Stimulated activated CD4-positive, alpha-beta T cell treated with anti-CD3 and anti-CD28 coated beads, Interleukin-1b, Interleukin-23, amount 100 ng/mL, for 1 hour (primary cell): ENCODE measurements around the gene RNPEPL1.

Experiments
- DNase-seq, 2 donors: peaks; one replicate each; pipeline ENCODE4 v3.0.0-alpha.2; 2020; ENCODE audit warnings: low read depth in 2 of 2

Gene RNPEPL1

GRCh38 chr2:240591784-240592183, 23.5 kb downstream of the RNPEPL1 start:
- no peak for DNase-seq

DNA sequence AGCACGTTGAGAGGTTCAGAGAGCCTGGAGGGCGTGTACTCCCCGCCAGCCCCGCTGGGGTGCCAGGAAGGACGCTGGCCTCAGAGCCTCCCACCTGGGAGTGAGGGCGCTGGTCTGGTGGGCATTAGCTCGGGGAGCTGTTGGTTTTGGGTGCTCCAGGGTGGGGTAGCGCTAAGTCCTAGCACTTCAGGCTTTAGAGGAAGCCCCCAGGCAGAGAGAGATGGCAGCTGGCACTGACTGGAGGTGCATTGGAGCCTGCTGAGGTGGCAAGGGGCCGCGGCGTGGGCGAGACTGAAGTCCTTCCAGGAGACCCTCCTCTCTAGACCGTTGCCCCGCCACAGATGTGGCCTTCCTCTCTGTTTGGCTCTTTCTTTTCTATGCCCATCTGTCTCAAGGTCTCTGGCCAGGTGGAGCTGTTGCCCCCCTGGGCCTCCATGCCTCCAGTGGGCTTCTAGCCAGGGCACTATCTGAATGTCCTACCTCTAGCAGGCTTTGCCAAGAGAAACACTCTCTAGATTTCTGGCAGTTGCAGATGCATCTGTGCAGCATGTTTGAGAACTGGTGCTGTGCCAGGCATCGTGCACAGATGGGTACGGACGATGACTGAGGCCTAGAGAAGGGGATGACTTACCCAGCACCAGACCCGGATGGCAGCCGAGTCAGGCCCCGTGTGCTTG, 24.9 kb downstream of the RNPEPL1 start:
- no peak for DNase-seq

GRCh38 chr2:240593703-240594451, 25.6 kb downstream of the RNPEPL1 start:
- DNase-seq: no peak

GRCh38 chr2:240594511-240595380, 26.5 kb downstream of the RNPEPL1 start:
- DNase-seq: no peak

DNA sequence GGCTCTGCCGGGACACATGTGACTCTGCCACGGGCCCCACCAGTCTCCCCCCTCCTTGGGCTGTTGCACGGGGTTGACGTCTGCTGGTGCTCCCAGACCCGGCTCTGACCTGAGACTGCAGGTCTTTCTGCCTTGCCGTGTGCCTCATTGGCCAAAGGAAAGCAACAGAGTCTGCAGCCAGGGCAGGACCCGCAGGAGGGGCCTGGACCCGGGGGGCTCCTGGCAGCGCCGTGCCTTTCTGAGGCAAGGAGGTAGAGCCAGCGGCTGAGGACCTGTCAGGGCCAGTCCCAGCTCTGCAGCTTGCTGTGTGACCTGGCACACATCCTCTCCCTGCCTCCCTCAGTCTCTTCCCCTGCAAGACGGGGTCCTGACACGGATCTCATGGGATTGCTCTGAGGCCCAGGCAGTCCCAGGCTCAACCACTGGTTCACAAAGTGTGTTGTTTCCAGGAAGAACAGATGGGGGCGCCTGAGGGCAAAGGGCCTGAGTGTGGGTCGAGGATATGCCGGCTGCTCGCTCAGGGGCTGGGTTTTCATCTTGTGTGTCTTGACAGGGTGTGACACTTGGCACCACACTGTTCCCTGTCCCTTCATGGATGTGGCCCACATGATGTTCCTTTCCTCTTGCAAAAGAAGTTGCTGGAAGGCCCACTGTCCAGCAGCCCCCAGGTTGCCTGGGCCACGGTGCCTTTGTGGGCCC, 27.2 kb downstream of the RNPEPL1 start:
- no peak for DNase-seq

DNA sequence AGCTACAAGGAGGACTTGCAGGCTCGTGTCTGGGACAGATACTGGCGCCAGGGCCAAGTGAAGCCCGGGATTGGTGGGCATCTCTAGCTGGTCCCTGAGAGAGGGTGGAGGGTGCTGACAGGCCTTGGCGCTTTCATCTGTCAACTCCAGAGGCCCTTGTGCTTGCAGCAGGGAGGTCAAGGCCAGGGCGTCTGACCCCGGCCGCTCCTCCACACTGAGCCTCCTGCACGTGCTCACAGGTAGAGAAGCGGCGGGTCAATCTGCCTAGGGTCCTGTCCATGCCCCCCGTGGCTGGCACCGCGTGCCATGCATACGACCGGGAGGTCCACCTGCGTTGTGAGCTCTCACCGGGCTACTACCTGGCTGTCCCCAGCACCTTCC, 27.8 kb downstream of the RNPEPL1 start:
- DNase-seq: no peak

GRCh38 chr2:240596491-240596931, 28.2 kb downstream of the RNPEPL1 start:
- no peak for DNase-seq

DNA sequence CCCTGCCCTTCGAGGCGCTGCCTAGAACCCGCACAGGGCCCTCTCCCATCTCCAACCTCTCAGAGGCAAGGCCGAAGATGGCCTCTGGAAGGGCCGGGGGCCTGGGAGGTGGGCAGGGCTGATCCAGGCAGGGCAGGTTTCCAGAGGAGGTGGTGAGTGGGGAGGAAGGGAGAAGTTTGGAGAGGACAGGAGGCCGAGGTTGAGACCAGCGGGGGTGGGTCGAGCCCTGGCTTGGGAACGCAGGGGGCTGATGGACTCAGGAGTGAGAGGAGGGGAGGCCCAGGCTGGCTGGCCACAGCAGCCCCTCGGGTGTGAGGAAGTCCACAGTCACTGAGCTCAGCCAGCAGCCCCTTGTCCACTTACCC, 28.8 kb downstream of the RNPEPL1 start:
- no peak for DNase-seq

DNA sequence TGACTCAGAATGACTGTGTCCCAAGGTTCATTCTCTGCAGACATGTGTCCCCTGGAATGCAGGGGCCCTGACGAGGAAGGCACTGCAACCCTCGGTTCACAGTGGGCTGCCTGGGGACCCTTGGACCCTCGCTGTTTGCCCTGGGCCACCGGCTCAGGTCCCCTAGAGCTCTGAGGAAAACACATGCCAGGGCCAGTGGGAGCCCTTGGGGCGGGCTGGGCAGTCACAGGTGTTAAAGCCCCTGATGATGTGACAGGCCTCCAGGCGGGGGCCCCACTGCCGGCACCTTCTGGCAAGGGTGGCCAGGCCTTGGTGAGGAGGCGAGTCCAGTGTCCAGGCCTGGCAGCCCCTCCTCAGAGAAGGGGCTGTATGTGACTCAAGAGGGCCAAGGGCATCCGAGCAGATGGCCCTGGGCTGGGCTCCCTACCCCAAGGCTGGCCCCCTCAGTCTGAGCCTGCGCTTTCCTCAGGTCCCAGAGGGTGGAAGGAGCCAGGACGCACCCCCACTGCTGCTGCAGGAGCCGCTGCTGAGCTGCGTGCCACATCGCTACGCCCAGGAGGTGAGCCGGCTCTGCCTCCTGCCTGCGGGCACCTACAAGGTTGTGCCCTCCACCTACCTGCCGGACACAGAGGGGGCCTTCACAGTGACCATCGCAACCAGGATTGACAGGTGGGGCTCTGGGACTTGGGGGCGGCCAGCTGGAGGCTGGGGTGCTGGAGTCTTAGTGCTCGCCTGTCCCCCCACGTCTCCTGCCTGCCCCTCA, 29.3 kb downstream of the RNPEPL1 start:
- DNase-seq: no peak

DNA sequence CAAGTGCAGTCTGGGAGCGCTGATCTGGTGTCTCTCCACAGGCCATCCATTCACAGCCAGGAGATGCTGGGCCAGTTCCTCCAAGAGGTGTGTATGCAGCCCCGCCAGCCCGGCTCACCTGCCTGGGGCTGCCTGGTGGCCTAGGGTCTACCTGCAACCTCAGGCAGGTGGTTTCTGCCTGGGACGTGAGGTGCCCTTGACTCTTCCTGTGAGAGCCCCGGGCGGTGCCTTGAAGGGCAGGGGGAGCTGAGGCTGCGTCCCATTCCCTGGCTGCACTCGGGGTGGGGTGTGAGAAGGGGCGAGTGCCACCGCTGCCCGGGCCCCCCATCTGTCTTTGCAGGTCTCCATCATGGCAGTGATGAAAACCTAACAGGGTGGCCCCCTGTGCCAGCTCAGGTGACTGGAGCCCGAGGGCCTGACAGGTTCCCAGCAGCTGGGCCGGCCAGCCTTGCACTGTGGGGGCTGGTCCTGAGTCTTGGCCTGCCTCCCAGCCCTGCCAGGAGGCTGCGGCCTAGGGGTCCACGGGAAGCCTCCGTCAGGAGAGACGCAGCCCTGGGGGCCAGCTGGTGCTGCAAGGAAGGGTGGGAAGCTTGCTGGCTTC, 30.1 kb downstream of the RNPEPL1 start:
- no peak for DNase-seq

GRCh38 chr2:240599141-240599583, 30.9 kb downstream of the RNPEPL1 start:
- no peak for DNase-seq

- DNase-seq: no peak
Observed at GRCh38 chr2:240600451-240600961, 32.2 kb downstream of the RNPEPL1 start.

- no peak for DNase-seq
Observed at GRCh38 chr2:240601061-240601830, 33.0 kb downstream of the RNPEPL1 start.

DNA sequence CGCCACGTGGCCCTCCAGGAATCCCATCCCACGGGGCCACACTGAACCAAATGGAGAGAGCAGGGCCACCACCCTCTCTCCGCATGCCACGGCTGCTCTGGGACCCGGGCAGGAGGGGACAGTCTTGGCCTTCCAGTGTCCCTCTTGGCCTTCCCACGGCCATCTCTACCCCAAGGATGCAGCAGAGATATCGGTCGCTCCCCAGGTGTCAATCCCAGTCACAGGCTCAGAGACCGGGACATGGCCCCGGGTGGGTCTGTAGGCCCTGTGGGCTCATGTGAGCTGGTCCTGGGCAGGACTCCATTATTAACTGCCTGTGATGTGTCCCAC, 33.5 kb downstream of the RNPEPL1 start:
- no peak for DNase-seq

GRCh38 chr2:240602266-240603050, 34.2 kb downstream of the RNPEPL1 start:
- no peak for DNase-seq

DNA sequence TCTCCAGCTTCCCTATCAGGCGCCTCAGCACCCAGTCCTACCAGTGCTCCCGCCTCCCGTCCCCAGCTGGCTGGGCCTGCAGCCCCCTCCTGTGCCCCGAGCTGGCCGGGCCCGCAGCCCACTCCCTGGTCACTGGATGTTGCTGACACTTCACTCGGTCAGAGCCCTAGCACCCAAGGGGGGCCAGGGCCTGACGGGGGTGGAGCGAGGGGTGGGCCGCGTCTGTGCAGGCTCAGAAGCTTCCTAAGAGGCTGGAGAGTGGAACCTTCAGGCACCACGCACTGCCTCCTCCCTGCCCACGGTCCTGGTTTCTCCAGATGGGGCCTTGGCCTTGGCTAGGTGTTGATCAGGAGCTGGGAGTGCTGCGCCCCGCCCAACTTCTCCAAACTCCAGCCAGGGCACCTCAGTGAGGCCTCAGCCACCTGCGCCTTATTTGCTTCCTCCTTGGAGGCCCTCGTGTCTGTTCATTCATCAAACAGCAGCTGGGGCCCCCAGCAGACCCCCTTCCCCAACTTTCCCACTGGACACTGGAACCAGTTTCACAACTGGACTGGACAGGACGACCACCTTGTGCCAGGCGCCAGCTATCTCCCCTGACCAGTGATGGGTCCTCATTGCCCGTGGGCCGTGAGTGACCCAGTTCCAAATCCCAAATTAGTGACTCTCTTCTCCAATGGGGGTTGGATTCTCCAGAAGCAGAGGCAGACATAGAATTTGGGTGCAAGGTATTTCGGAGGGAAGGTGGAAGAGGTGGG, 35.0 kb downstream of the RNPEPL1 start:
- no peak for DNase-seq

DNA sequence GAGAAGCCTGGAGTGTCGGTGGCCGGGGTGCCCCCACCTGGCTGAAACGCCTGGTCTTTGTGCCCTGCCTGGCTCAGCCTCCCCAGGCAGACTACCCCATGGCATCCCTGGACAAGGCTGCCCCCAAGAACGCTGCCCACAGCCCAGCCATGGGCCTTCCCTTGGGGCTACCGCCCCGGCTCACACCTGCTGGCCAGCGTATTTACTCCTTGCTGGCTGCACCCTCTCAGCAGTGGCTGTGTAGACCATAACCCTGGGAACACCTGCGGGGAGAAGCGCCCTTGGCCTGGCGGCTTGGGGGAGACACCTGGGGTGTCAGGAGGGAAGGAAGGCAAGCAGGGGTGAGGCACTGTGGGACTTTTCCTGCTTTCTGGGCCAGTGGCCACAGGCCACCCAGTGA, 35.6 kb downstream of the RNPEPL1 start:
- no peak for DNase-seq

DNA sequence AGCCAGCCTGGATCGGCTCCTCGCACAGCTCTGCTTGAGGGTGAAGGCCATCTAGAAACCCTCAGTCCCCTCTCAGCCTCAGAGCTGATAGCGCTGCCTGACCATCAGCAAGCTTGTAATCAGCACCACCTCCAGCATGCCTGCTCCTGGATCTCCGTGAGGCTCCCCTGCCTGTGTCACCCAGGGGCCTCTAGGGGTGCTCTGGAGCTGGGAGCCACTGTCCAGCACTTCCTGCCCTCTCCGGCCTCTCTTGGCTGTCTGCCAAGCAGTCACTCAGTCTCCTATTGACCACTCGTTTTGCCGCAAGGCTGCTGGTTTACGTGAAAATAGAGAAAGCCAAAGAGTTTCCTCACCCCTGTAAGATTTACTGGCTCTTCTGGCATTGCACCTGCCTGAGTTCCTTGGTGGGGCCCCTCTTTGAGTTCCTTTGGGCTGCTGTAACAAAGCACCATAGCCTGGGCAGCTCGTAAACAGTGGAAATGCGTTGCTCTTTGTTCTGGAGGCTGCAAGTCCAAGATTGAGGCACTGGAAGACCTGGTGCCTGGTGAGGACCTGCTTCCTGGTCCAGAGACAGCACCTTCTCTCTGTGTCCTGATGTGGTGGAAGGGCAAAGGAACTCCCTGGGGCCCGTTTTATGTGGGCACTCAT, 36.1 kb downstream of the RNPEPL1 start:
- no peak for DNase-seq
